MM.1S (cell line): ENCODE measurements around the gene TCEAL1.

Experiments used
- EZH2 ChIP-seq: fragments of 300-600 bp; sonication (generic); optimal IDR thresholded peaks from 2 replicates; pipeline ENCODE3; 2017; ENCODE audit warnings: low read depth, mild to moderate bottlenecking, antibody characterized with exemption, low read length, mixed read lengths
- EZH2phosphoT487 ChIP-seq: fragments of 300-600 bp; sonication (generic); IDR thresholded peaks from 2 replicates; pipeline ENCODE4 v1.6.1; 2018; ENCODE audit warnings: antibody characterized with exemption, low read length
- TF ChIP-seq, protein P1 (sequence below): fragments of 300-600 bp; sonication (generic); IDR thresholded peaks from 2 replicates; pipeline ENCODE4 v1.5.1; 2016; ENCODE audit warnings: antibody characterized with exemption, low read length, mixed read lengths

DNA sequence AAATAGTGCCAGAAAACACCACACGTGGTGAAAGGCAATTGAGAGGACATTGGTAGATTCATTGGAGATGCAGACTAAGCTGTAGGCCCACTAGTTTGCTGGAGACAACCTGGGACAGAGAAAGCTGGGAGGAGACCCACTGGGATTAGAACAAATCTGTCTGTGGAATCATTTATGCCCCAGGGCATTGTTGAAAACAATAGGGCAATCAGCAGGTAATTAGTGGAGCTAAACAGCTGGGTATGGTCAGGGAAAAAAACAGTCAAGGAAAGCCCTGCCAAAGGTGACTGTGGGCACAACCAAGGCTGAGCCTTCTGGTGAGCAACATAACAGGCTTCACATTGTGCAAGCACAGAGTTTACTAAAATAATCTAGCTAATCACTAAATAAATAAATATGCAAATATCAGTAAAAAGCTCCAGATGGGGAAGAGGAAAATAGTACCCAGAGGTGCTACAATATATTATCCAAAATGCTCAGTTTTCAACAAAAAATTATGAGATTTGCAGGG lies 12.0 kb upstream of the TCEAL1 start:
- no peak for TF ChIP-seq EZH2phosphoT487
- TF ChIP-seq, protein P1, sequence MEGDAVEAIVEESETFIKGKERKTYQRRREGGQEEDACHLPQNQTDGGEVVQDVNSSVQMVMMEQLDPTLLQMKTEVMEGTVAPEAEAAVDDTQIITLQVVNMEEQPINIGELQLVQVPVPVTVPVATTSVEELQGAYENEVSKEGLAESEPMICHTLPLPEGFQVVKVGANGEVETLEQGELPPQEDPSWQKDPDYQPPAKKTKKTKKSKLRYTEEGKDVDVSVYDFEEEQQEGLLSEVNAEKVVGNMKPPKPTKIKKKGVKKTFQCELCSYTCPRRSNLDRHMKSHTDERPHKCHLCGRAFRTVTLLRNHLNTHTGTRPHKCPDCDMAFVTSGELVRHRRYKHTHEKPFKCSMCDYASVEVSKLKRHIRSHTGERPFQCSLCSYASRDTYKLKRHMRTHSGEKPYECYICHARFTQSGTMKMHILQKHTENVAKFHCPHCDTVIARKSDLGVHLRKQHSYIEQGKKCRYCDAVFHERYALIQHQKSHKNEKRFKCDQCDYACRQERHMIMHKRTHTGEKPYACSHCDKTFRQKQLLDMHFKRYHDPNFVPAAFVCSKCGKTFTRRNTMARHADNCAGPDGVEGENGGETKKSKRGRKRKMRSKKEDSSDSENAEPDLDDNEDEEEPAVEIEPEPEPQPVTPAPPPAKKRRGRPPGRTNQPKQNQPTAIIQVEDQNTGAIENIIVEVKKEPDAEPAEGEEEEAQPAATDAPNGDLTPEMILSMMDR = no peak
- TF ChIP-seq EZH2 = no peak
